GM21367 (cell line): ENCODE data around the gene LIN7C.
A peak's percentile ranks its signal among the peaks of the same experiment; 100 is the strongest.

Experiments
- ATAC-seq: cut with Tn5 transposase; IDR thresholded peaks from one replicate; pipeline ENCODE4 v1.9.1; 2021; ENCODE audit not compliant: unreplicated experiment

The LIN7C gene

DNA sequence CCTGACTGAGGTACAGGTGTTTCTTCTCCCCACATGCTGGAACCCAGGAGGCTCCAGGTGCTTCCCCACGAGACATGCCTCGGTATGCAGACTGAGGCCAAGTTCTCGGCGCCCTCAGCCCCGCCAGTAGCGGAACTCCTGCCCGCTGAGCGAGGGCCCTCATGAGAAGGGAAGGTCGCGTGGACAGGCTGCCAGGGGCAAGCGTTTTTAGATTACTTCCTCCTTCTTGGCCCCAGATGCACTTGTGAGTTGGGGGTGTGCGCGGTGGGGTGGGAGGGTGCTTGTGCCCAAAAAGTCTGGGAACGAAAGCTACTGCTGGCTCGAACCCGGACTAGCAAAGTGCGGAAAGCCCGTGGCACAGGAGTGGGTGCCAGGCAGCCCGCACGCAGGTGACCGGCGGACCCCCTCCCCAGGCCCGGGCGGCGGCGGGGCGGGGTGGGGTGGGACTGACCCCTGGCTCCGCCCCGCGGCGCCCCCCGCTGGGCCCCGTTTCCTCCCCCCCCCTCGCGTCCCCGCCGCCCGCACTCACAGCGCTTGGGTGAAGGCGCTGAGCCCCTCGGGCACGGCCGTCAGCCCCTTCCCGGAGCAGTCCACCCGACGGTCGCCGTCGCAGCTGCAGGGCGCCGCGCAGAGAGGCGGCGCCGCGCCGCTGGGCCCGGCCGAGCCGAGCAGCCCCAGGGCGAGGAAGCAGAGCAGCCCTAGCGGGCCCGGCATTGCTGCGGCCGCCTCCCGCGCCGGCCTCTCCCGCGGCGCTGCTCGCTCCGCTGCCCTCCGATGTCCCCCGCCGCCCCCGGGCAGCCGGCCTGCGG lies 34.8 kb downstream of the LIN7C start:
- ATAC-seq: peak; percentile 37

DNA sequence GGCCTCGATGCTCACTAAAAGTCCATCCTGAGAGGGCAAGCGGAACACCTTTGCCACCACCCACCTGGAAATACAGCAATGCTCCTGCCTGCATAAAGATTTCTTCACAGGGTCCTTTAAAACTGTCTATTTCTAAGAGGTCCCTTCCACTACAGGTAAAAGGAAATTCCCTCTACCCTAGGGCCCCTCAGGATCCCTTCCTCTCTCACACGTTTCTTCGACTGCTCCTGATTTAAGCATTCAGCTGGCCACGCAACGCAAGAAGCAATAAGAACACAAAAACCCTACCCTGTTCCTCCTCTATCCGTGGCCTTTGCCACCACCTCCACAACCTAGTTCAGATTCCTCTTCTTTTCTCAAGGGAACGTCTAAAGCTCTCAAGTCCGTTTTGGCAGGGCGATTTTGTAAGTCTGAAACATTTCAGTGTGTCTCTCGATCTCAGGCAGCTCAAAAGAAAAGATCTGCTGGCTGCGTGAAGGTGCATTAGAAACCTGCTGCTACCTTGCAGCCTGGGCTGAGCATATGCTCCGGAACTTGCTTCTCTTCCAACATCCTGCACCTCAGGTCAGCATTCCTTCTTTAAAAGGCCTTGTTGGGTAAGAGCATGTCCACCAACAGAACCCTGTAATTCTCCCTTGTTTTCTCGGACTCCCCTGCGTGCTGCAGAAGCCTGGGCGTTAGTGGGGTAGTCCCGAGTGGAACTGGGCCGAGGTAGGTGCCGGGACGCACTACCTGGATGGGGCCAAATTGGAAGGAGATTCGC lies 35.6 kb downstream of the LIN7C start:
- ATAC-seq: no peak

DNA sequence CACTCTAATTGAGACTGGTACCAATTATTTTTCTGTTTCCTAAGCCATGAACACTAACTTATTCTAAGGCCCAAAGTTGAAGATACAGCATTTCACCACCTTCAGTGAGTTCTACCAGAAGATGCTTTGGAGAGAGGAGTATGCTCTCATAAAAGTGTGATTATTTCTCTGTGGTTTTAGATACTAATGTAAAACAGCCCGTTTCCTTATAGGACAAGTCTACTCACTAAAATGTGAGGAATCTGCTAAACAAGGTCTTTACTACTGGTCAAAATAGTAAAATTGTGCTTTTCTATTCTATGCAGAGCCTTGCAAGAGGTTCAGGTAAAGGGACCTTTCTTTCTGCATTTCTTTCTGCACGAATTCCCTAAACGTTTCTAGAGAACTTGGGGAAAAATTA lies 36.4 kb downstream of the LIN7C start:
- ATAC-seq: no peak

DNA sequence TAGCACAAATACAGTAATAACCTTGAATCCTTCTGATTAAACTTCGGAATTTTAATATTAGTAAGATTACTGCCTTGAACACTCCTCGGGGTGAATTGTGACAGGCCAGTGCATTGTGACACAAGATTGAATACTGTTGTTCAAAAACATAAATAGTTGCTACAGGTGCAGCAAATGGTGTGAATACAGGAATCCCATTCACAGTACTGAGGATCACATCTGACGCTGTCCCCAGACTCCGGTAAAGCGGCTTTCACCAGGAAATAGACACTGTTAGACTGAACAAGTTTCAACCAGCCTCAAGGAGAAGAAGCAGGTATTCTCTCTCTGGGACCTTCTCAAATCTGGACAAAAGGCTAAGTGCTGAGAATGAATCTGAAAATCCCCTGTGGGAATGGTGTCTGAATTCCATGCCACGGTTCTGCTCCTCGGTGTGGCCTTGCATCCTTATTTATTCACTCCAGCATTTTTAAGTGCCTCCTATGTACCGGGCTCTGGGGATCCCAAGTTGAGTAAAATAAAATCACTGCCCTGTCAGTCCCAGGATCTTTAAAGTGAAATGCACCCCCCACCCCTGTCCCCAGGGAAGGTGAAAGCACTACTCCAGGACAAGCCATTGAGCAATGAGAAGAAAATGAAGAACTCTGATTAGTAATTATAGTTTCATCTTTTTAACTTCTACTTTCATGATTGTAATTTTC lies 37.4 kb downstream of the LIN7C start:
- no peak for ATAC-seq

DNA sequence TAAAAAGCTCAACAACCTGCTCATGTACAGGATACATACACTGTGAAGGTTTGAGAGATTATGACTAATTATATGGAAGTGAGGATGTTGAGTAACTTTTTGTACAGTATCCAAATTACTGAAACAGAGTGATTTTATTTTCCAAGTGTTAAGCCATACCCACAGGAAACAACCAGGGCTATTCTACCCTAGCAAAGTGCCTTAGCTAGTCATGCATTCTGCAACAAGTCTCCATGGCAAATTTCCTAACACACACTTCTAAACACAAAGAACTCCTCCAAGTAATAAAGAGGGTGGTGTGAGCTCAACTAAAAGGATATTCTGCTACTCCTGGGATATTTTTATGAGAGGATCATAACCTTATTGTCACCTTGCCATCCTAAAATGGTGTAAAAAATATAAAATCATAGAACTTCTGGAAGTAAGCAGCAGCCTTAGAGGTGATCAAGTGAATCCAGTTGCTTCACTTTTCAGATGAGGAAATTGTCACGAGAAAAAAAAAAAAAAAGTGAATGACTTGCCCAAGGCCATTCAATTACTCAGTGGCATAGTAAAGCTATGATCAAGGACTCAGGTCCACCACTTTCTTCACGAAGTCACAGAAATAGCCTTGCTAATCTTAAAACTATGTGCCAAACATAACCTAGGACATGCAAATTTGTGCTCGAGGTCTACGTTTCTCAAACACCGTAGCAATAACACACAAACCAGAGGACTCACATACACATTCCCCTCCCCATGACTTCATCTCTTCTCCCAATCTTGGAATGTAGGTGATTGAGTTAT lies 38.2 kb downstream of the LIN7C start:
- no peak for ATAC-seq

DNA sequence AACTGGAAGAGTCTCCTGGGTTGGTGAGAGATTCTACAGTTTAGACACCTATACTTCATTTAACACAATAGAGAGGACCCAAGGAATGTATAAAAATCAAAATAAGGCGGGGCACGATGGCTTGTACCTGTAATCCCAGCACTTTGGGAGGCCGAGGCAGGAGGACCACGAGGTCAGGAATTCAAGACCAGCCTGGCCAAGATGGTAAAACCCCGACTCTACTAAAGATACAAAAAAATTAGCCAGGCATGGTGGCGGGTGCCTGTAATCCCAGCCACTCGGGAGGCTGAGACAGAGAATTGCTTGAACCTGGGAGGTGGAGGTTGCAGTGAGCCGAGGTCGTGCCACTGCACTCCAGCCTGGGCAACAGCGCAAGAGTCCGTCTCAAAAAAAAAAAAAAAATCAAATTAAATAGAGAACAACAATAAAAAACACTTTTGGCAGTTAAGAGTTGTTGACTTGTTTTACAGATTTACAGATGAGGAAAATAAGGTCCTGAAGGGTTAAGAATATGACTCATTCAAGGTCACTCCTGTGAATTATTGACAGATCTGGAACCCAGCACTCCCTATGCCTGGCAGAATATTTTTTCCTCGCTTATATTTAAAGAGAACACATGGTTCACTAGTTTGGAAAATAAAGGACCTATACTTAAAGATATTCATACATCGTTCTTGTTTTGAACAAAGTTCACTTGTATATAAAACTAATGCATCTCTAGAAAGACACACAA lies 39.2 kb downstream of the LIN7C start:
- ATAC-seq: no peak

DNA sequence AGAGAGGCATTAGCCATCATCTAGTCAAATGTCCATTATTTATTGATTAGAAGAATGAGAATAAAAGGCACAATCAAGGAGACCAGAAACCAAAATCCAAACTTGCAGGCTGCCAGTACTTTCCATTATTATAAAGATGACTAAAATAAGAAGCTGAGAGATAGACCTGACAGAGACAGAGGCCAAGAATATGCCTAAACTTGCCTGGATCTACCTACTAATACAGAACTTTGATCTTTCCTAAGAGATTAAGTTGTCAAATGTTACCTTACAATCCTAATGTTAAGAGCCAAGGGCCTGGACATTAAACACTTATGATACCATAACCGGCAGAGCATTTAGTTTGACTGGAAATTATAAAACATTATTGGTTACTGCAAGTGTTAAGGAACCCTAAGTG lies 40.2 kb downstream of the LIN7C start:
- ATAC-seq: no peak

DNA sequence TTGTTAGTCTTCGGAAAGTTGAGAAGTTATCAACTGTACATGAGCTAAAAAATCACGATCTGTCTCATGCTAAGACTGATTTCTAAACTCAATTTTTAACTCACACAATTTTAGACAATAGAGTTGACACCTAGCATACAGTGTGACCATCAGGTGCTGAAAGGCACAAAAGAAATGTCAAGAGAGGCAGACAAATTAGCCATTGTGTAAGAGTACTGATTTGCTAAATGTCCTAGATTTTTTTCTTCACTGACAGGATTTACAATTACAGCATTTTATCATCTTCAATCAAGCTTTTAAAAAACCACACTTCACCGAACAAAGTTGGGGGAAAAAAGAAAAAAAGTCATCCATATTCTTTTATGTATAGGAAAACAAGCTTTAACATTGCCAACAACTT lies 40.9 kb downstream of the LIN7C start:
- no peak for ATAC-seq

DNA sequence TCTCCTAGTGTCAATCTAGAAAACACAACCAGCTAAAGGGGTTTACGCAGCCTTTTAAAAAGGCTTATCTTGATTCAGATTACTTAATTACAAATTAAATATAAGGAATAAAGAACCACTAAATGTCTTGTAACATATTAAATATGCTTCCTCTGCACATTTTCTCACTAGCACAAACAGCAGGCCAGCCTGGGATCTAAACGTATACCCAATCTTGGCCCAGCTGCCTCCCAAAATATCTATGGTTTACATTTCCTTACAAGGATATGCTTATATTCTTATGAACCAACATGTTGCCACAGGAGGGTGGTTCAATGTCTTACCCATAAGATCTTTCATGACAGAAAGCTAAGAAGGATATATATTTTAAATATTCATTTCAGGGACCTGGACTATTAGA lies 41.7 kb downstream of the LIN7C start:
- no peak for ATAC-seq

DNA sequence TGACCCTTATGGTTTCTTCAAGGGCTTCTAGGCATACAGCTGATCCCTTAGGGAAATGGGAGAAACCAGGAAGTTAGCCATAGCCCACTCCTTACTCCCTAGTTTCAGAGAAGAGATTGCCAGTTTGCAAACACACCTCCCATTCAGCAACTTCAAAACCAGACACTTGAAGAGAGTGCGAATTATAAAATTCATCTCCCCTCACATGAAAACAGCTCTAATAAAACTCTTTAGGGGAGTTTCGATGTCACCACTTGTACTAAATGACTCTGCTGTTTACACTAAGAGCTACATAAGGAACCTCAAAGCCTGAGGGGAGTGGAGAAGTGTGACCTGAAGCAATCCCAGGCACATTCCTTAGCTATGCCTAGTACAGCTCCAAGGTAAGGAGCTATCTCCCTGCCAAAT lies 42.3 kb downstream of the LIN7C start:
- no peak for ATAC-seq

DNA sequence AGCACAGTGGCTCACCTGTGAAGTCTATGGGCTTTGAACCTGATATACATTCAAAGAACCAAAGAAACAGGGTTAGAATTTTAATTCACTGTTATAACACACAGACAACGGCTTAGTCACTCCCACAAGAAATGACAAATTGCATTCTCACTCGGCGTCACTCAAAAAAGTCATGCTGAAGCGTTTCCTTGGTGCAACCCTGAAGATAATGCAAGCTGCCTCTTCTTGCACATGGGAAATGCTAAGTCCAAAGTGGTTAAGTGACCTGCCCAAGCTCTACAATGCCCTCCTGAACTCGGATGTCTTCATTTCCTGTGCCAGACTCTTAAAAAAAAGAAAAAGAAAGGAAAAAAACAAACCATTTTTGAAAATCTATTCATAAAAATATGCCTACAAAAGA lies 44.0 kb downstream of the LIN7C start:
- no peak for ATAC-seq

DNA sequence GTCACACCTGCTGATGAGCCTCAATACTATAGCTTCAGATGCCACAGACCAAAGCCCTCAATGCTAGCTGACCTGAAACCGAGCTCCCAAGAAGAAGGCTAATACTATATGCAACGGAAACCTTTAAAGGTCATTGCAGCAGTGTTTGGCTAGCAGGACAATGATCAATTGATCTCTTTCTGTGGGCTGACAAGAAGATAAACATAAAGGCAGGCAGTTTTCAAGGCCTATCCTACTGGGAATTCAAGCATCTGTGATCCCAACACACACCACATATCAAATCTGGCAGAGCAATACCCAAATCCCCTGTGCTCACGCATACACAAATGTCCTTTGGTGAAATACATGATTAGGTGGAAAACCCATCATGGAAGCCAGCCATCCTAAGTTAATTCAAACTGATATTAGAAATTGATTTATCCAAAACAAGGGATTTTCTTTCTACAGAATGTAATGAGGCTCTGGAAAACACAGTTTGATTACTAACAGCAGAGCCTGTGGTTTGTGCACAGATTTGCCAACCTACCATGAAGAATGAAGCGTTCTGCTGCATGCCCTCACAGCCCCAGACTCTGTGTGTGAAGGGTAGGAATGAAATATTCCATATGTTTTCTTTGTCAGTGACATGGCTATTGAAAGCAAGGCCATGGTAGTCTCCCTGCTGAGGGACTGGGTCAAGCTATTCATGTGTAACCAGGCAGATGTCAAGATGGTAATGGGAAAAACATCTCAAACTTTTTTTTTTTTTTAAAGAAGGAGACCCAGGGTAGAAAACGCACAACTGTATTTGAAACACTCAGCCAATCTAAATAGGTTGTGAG lies 46.2 kb downstream of the LIN7C start:
- no peak for ATAC-seq

DNA sequence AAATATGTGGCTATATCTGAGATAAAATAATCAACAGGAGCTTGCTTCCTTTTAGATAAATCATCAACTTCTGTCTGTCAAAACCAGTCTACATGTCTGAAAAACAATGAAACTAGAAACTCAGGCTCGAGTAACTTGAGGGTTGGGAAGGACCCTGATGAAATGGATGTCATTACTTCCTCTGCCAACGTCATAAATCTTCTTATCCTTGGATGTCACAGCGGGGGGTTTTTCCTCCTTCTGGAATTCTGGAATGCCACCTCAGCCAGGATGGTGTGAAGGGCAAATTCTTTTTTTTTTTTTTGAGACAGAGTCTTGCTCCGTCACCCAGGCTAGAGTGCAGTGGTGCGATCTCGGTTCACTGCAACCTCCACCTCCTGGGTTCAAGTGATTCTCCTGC lies 47.4 kb downstream of the LIN7C start:
- ATAC-seq: no peak

DNA sequence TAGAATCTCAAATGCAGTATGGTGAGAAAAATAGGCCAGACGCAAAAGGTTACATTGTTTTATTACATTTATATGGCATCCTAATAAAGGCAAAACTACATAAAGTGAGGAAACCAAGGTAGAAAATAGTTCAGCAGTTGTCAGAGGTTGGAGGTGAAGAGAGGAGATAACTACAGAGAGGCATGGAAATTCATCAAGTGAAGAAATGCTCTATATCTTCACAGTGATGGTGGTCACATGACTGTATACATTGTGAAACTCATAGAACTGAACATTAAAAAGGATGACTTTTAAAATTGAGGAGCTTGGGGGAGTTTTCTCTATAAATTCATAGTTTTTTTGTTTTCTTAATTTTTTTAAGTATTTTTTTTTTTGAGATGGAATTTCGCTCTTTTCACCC lies 48.4 kb downstream of the LIN7C start:
- ATAC-seq: no peak

DNA sequence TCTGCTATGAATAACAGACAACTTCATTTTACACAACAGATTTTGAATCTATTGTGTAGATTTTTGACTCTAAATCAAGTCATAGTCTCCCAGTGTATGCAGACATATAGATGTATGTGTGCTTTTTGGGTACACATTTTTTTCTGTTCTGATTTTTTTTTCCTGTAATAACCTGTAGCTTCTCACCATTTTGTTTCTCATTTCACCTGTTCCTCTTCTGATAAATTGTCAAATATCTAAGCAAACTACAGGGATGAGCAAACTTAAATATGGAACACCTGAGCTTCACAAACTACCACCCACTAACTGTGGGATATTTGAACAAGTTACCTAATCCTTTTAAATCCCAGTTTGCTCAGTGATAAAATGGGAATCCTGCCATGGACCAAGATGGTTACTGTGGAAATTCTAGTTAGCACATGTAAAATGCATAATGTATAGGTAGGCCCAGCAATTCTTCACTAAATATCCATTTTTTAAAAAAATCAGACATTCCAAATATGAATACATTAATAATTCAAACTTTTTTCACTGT lies 49.7 kb downstream of the LIN7C start:
- no peak for ATAC-seq

DNA sequence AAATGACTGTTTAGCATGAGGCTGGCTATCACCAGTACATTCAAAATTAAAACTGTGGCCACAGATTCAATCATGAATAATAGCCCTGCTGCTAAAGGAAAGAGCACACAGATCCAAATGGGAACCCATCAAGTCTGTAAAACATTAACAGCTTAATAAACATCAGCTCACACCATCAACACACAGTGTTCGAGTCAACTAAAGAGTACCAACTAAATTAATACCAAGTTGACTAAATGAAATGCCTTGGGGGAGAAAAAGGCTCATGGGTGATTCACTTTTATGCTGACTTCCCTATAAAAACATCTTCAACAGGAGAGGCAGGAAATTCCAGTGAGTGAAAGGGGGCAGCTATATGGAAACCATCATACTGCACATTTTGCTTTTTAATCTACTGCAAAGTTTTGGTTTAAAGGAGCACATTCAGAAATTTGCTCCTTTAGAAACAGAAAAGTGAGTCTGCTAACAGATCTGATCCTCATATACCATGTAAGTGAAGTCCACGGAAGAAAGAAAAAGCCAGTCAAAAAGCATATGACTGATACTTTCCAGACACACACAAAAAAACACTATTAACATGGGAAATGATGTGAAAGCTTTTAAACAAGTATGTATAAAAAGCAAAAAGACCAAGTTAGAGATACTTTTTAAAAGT lies 50.3 kb downstream of the LIN7C start:
- ATAC-seq: no peak

DNA sequence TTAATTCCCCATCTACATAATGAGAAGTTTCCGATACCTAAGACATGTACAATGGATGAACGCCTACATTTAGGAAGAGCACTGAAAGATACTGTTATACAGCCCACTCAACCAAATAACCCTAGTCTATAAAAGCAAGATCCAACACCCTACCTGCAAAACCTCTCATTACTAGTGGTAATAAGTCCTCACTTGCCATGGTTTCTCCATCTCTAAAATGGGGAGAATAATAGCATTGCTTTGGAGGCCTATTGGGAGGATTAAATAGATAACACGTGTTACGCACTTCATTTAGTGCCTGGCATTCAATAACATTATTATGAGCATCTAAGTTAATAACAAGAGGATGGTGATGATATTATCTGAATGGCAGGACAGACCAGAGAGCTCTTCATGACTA lies 50.9 kb downstream of the LIN7C start:
- ATAC-seq: no peak

DNA sequence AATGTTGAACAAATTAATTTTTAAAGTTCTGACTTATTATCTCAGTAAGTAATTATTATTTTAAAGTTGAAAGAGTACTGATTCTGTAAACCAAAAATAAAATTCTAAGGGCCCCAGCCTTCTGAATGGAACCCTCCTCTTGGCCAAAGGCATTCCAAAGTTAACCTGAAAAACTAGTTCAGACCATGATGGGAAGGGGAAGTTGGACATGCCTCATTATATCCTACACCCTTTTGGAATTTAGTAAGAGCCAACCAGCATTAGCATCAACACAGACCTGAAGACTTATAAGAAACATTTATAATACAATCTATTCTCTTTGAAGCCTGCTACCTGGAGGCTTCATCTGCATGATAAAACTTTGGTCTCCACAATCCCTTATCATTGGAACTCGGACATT lies 52.9 kb downstream of the LIN7C start:
- no peak for ATAC-seq

DNA sequence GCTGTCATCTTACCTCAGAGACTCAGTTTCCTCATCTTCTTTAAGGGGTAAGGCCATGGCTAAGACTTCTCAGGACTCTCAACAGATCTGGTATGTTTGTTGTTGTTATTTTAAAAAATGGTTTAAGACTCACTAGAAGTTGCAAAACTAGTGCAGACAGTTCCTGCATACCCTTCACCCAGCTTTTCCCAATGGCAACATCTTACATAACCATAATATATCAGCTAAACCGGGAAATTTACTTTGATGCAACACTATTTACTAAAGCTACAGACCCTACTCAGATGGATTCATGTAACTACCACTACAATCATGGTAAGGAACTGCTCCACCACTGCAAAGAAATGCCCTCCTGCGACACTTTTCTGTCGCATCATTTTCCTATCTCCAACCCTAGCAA lies 54.4 kb downstream of the LIN7C start:
- ATAC-seq: no peak
